ENCODE results near the gene LRRC8A. TPM values are rescaled to one million over a fixed set of nuclear protein-coding genes. Genes with fewer than 3 reads are reported as not detected.

Gene LRRC8A
- total RNA-seq, 4 donors from 2014 or later = 39.5 to 94.2 (median 55.6) TPM

DNA sequence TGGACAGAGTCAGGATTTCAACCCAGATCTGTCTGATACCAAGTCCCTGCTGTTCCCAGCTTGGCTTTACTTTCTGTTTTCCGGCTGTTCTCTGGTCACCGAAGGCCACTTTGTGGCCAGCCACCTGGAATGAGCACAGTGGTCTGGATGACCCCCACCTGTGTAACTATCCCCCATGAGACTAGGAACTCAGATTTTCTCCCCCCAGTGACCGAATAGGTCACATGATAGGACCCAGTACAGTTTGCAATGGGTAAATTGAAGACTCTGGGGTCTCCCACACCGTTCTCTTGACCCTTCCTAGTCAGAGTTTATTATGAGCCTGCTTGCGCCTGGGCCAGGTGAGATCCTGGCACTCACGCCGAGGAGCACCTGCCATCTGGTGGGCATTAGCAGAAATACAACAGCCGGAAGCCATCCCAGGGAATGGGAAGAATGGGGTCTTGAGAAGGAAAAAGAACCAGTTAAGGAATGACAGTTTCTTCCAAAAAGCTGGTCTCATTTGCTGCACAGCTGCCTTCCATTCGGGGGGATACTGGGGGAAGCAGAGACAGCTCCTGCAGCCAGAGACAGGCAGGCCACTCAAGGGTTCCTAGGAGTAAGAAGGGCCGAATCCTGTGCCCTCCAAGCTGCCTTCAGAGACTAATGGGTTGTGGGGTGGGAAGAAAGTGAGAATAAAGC is 45.9 kb downstream of the LRRC8A start:
- TF ChIP-seq POLR2AphosphoS5 (IDR thresholded peaks at IDR 0.05) (peak in 1 of 2 donors; percentile 53), POLR2A (IDR thresholded peaks at IDR 0.05; ENCODE audit: low read depth) (no peak), EP300 (IDR thresholded peaks at IDR 0.05) (no peak)
- TF ChIP-seq, protein P1, sequence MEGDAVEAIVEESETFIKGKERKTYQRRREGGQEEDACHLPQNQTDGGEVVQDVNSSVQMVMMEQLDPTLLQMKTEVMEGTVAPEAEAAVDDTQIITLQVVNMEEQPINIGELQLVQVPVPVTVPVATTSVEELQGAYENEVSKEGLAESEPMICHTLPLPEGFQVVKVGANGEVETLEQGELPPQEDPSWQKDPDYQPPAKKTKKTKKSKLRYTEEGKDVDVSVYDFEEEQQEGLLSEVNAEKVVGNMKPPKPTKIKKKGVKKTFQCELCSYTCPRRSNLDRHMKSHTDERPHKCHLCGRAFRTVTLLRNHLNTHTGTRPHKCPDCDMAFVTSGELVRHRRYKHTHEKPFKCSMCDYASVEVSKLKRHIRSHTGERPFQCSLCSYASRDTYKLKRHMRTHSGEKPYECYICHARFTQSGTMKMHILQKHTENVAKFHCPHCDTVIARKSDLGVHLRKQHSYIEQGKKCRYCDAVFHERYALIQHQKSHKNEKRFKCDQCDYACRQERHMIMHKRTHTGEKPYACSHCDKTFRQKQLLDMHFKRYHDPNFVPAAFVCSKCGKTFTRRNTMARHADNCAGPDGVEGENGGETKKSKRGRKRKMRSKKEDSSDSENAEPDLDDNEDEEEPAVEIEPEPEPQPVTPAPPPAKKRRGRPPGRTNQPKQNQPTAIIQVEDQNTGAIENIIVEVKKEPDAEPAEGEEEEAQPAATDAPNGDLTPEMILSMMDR (IDR thresholded peaks at IDR 0.05) = peak; percentile 87 to 94 (median 90)
- H3K9me3 ChIP-seq = no peaks in the 10 kb centered on the region
- peaks cover 4 to 22% (median 18%) of the 10 kb centered on the region in 4 donors for H3K4me1 ChIP-seq
- DNase-seq (ENCODE audit: extremely low spot score) = no peak
- intact Hi-C loops (cut with DNase I) = loop anchor here (1.0 kb wide), 1 partner anchor 65 kb away; no protein-coding TSS in a partner anchor
- 25% methylated on average over 10 of the region's 10 CpGs for WGBS
- no peak overlapping the region for H3K27ac ChIP-seq (replicated peaks in 1 of 4)
- H3K4me3 ChIP-seq = no peak overlapping the region
- H3K27me3 ChIP-seq = no peaks in the 10 kb centered on the region
- peaks cover 0 to 4% (median 0%) of the 10 kb centered on the region in 4 donors for H3K36me3 ChIP-seq

- intact Hi-C loops (cut with DNase I) = loop anchor here (1.0 kb wide), 1 partner anchor 65 kb away; no protein-coding TSS in a partner anchor
- Histone ChIP-seq H3K27me3 (no peaks in the 10 kb centered on the region), H3K27ac (replicated peaks in 1 of 4) (no peak overlapping the region), H3K4me1 (peaks cover 0 to 15% (median 10%) of the 10 kb centered on the region in 4 donors), H3K36me3 (peaks cover 0 to 5% (median 4%) of the 10 kb centered on the region in 4 donors), H3K9me3 (no peaks in the 10 kb centered on the region), H3K4me3 (no peak overlapping the region)
- TF ChIP-seq POLR2AphosphoS5 (IDR thresholded peaks at IDR 0.05) (no peak), POLR2A (IDR thresholded peaks at IDR 0.05; ENCODE audit: low read depth) (no peak), EP300 (IDR thresholded peaks at IDR 0.05) (no peak)
- TF ChIP-seq, protein P1 (IDR thresholded peaks at IDR 0.05) = no peak
- 87% methylated on average over 2 of the region's 2 CpGs for WGBS
- DNase-seq (ENCODE audit: extremely low spot score) = no peak
Observed at GRCh38 chr9:128928624-128929023, 46.7 kb downstream of the LRRC8A start.

DNA sequence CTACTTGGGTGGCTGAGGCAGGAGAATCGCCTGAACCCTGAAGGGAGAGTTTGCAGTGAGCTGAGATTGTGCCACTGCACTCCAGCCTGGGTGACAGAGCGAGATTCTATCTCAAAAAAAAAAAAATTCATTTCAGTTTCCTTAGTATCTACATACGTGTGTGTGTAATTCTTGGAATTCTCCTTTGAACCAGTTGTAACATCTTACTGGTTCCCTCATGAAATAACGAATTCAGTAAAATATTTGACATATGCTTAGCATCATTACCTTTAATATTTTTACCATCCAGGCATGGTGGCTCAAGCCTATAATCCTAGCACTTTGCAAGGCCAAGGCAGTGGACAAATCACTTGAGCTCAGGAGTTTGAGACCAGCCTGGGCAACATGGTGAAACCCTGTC is 47.6 kb downstream of the LRRC8A start:
- Histone ChIP-seq H3K9me3 (no peaks in the 10 kb centered on the region), H3K27me3 (no peaks in the 10 kb centered on the region), H3K36me3 (peaks cover 0 to 14% (median 9%) of the 10 kb centered on the region in 4 donors), H3K27ac (replicated peaks in 1 of 4) (no peak overlapping the region), H3K4me1 (peaks cover 0 to 12% (median 9%) of the 10 kb centered on the region in 4 donors), H3K4me3 (no peak overlapping the region)
- no peak for TF ChIP-seq POLR2A (IDR thresholded peaks at IDR 0.05; ENCODE audit: low read depth)
- TF ChIP-seq, protein P1 (IDR thresholded peaks at IDR 0.05) = no peak
- no peak for TF ChIP-seq EP300 (IDR thresholded peaks at IDR 0.05)
- TF ChIP-seq POLR2AphosphoS5 (IDR thresholded peaks at IDR 0.05) = no peak
- intact Hi-C loops (cut with DNase I) = no loop called here
- no peak for DNase-seq (ENCODE audit: extremely low spot score)
- 85% methylated on average over 4 of the region's 4 CpGs for WGBS

DNA sequence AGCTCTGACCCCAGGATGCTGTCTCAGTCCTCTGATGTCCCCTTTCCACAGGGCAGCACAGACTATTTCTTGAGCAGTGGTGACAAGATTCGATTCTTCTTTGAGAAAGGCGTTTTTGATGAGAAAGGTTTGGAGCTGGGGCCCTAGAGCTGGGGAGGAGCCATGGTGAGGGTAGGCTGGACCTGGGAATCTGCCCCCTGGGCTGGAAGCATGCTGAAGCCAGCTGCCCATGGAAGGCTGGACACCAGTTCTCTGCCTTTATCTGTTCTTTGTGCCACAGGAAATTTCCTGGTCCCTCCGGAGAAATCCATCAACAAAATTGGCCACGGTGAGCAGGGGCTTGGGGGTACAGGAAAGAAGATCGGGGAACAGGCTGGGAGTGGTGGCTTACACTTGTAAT is 51.8 kb downstream of the LRRC8A start:
- 92% methylated on average over 5 of the region's 5 CpGs for WGBS
- peaks cover 0 to 30% (median 16%) of the 10 kb centered on the region in 4 donors for H3K36me3 ChIP-seq
- TF ChIP-seq POLR2A (IDR thresholded peaks at IDR 0.05; ENCODE audit: low read depth) (no peak), POLR2AphosphoS5 (IDR thresholded peaks at IDR 0.05) (no peak), EP300 (IDR thresholded peaks at IDR 0.05) (no peak)
- TF ChIP-seq, protein P1 (IDR thresholded peaks at IDR 0.05) = no peak
- no peaks in the 10 kb centered on the region for H3K9me3 ChIP-seq
- no peaks in the 10 kb centered on the region for H3K4me1 ChIP-seq
- H3K4me3 ChIP-seq = no peak overlapping the region
- DNase-seq (ENCODE audit: extremely low spot score) = no peak
- no peak overlapping the region for H3K27ac ChIP-seq (replicated peaks in 1 of 4)
- intact Hi-C loops (cut with DNase I) = no loop called here
- no peaks in the 10 kb centered on the region for H3K27me3 ChIP-seq
